GM20000 (cell line): ENCODE results near the gene KIAA1958.

ENCODE experiments used
- DNase-seq: peaks from one replicate; pipeline ENCODE4 v3.0.0; 2012; ENCODE audit warnings: low spot score
- TF ChIP-seq, protein P1 (sequence below): IDR thresholded peaks from 2 replicates; pipeline ENCODE4 v1.5.1; 2012; ENCODE audit warnings: mild to moderate bottlenecking, control low read depth; ENCODE audit errors: extremely low read depth, missing control alignments

Gene KIAA1958

GRCh38 chr9:112445196-112445595, 41.4 kb upstream of the KIAA1958 start:
- DNase-seq, result peak; percentile 10
- TF ChIP-seq, protein P1, sequence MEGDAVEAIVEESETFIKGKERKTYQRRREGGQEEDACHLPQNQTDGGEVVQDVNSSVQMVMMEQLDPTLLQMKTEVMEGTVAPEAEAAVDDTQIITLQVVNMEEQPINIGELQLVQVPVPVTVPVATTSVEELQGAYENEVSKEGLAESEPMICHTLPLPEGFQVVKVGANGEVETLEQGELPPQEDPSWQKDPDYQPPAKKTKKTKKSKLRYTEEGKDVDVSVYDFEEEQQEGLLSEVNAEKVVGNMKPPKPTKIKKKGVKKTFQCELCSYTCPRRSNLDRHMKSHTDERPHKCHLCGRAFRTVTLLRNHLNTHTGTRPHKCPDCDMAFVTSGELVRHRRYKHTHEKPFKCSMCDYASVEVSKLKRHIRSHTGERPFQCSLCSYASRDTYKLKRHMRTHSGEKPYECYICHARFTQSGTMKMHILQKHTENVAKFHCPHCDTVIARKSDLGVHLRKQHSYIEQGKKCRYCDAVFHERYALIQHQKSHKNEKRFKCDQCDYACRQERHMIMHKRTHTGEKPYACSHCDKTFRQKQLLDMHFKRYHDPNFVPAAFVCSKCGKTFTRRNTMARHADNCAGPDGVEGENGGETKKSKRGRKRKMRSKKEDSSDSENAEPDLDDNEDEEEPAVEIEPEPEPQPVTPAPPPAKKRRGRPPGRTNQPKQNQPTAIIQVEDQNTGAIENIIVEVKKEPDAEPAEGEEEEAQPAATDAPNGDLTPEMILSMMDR, result no peak

- TF ChIP-seq, protein P1, result no peak
- no peak for DNase-seq
Observed at GRCh38 chr9:112446080-112446479, 40.5 kb upstream of the KIAA1958 start.

GRCh38 chr9:112446526-112446925, 40.1 kb upstream of the KIAA1958 start:
- DNase-seq, result no peak
- TF ChIP-seq, protein P1, result no peak

DNA sequence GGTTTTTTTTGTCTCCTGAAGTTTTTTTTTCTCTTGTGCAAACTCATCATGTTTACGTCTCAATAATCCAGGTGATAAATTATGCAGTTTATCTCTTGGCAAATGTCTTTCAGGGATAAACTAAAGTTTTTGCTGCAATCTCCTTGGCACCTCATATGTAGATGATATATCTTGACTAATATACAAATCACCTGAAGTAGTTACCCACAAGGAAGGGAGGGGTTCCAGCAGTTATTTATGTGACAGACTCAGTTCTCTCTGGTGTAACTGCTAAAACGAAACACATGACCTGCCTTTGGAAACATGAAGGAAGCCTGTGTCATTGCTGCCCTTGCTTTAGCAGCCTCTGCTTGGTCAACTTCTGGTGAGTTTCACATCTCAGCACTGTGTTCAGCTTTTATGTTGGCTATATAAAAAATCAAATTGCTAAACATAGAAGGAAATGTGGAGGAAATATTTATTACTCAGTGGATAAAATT, 39.3 kb upstream of the KIAA1958 start:
- TF ChIP-seq, protein P1, result no peak
- DNase-seq, result no peak

GRCh38 chr9:112462855-112463254, 23.8 kb upstream of the KIAA1958 start:
- no peak for DNase-seq
- TF ChIP-seq, protein P1, result no peak

GRCh38 chr9:112465352-112465751, 21.3 kb upstream of the KIAA1958 start:
- no peak for DNase-seq
- TF ChIP-seq, protein P1, result no peak

DNA sequence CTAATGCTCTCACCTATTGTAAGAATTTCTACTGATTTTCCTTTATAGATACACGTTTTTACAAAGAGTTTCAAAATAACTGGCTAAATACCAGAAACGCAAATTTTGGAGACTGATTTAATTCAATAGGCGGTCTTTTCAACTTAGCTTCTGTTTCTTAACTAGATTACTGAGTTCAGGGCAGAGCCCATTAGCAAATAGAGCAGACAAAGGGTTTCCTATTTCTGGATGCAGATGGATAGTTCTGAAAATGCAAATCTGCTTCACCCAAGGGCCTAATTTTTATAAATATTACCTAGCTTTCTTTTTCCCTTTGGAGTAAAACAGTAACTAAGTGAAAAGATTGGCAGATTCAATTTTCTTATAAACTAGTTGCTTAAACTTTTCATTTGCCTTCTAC, 13.6 kb upstream of the KIAA1958 start:
- TF ChIP-seq, protein P1, result no peak
- DNase-seq, result no peak
